ENCODE data around the gene DDX56. TPM values are rescaled to one million over a fixed set of nuclear protein-coding genes. Genes with fewer than 3 reads are reported as not detected.

DDX56 gene
- total and polyA plus RNA-seq, 2 of the 13 experiments (the other 11 are each of a cell fraction or from before 2014, with no cell fraction given) = 82.6 to 120 TPM

- peak; percentile 88 for TF ChIP-seq ATF2 (CRISPR knock-in tag; IDR thresholded peaks at IDR 0.05)
- TF ChIP-seq RFX5 (IDR thresholded peaks at IDR 0.05; ENCODE audit: low read depth, low read length) = peak; percentile 38; the same call in 1 of the 2 replicates
- TF ChIP-seq ZKSCAN5 (CRISPR knock-in tag; IDR thresholded peaks at IDR 0.05) = 0 out of 2 replicates have a peak, but pooled peaks have one; percentile 16
- peak; percentile 19; the same call in 1 of the 2 replicates for TF ChIP-seq ZBTB1 (CRISPR knock-in tag; IDR thresholded peaks at IDR 0.05; ENCODE audit: borderline replicate concordance)
- TF ChIP-seq HCFC1 (IDR thresholded peaks at IDR 0.05; ENCODE audit: low read depth, low read length) = 0 out of 2 replicates have a peak, but pooled peaks have one; percentile 7
- TF ChIP-seq LCORL (IDR thresholded peaks at IDR 0.05) = no peak
- TF ChIP-seq LCORL (CRISPR knock-in tag; IDR thresholded peaks at IDR 0.05) = peak; percentile 60; the same call in 1 of the 2 replicates
- no peak for TF ChIP-seq KDM6A (CRISPR knock-in tag; IDR thresholded peaks at IDR 0.05; ENCODE audit: low read depth)
- no peak; the same call in 1 of the 2 replicates for TF ChIP-seq ZFP90 (CRISPR knock-in tag; IDR thresholded peaks at IDR 0.05; ENCODE audit: borderline replicate concordance)
- TF ChIP-seq MED1 (CRISPR knock-in tag; IDR thresholded peaks at IDR 0.05) = peak; percentile 86
- peak; percentile 93 for TF ChIP-seq ZNF607 (CRISPR knock-in tag; IDR thresholded peaks at IDR 0.05; ENCODE audit: borderline replicate concordance)
- TF ChIP-seq ZSCAN5A (CRISPR knock-in tag; IDR thresholded peaks at IDR 0.05; ENCODE audit: borderline replicate concordance) = no peak
- peak; percentile 87 for TF ChIP-seq ZNF749 (CRISPR knock-in tag; IDR thresholded peaks at IDR 0.05; ENCODE audit: borderline replicate concordance)
- no peak; the same call in 1 of the 2 replicates for TF ChIP-seq NFKB2 (CRISPR knock-in tag; IDR thresholded peaks at IDR 0.05; ENCODE audit: borderline replicate concordance)
- peak; percentile 81 for TF ChIP-seq SPEN (CRISPR knock-in tag; IDR thresholded peaks at IDR 0.05; ENCODE audit: low read depth)
- TF ChIP-seq, protein P1, sequence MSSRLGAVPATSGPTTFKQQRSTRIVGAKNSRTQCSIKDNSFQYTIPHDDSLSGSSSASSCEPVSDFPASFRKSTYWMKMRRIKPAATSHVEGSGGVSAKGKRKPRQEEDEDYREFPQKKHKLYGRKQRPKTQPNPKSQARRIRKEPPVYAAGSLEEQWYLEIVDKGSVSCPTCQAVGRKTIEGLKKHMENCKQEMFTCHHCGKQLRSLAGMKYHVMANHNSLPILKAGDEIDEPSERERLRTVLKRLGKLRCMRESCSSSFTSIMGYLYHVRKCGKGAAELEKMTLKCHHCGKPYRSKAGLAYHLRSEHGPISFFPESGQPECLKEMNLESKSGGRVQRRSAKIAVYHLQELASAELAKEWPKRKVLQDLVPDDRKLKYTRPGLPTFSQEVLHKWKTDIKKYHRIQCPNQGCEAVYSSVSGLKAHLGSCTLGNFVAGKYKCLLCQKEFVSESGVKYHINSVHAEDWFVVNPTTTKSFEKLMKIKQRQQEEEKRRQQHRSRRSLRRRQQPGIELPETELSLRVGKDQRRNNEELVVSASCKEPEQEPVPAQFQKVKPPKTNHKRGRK (CRISPR knock-in tag; IDR thresholded peaks at IDR 0.05) = 0 out of 2 replicates have a peak, but pooled peaks have one; percentile 34
- no peak for TF ChIP-seq BHLHE40 (IDR thresholded peaks at IDR 0.05; ENCODE audit: low read length)
- TF ChIP-seq ZNF777 (CRISPR knock-in tag; IDR thresholded peaks at IDR 0.05) = no peak
- no peak for TF ChIP-seq TBX2 (CRISPR knock-in tag; IDR thresholded peaks at IDR 0.05; ENCODE audit: borderline replicate concordance)
- no peak for TF ChIP-seq FOXK2 (IDR thresholded peaks at IDR 0.05)
- peak; percentile 89 for TF ChIP-seq YY1 (IDR thresholded peaks at IDR 0.05; ENCODE audit: insufficient read depth, insufficient replicate concordance, low read depth, low read length)
- TF ChIP-seq KMT2A (CRISPR knock-in tag; IDR thresholded peaks at IDR 0.05) = peak; percentile 71
- TF ChIP-seq BORCS8-MEF2B (CRISPR knock-in tag; IDR thresholded peaks at IDR 0.05) = peak; percentile 85
- peak; percentile 33 for TF ChIP-seq XRCC5 (optimal IDR thresholded peaks at IDR 0.05; ENCODE audit: low read length)
- TF ChIP-seq THYN1 (CRISPR knock-in tag; IDR thresholded peaks at IDR 0.05; ENCODE audit: borderline replicate concordance, low read depth) = no peak
Observed at GRCh38 chr7:44541028-44541869, 32.5 kb downstream of the DDX56 start, which contains the start of gene NPC1L1 (continued).

All from HepG2 (cell line).